Glomerular visceral epithelial cell (primary cell): Measurements from ENCODE around the gene RGS7.
"Not testable (repeated sequence)": the region's sequence is repeated elsewhere in the genome, so short reads cannot be mapped to it uniquely, and the experiment has no call there.

Source experiments
- DNase-seq: peaks from one replicate; pipeline ENCODE4 v3.0.0-alpha.2; 2016; ENCODE audit errors: extremely low spot score

RGS7 gene

GRCh38 chr1:241140670-241141069, 216.3 kb downstream of the RGS7 start:
- no peak for DNase-seq

GRCh38 chr1:241139047-241139446, 218.0 kb downstream of the RGS7 start:
- no peak for DNase-seq

GRCh38 chr1:241138248-241138647, 218.8 kb downstream of the RGS7 start:
- no peak for DNase-seq

- DNase-seq = no peak
Measured at GRCh38 chr1:241136389-241136788, 220.6 kb downstream of the RGS7 start.

GRCh38 chr1:241131636-241132194, 225.3 kb downstream of the RGS7 start:
- DNase-seq = no peak

GRCh38 chr1:241130881-241131280, 226.1 kb downstream of the RGS7 start:
- DNase-seq = no peak

- DNase-seq = no peak
Measured at GRCh38 chr1:241129207-241129960, 227.6 kb downstream of the RGS7 start.

- no peak for DNase-seq
Measured at GRCh38 chr1:241125286-241125685, 231.7 kb downstream of the RGS7 start.

- no peak for DNase-seq
Measured at GRCh38 chr1:241118049-241118448, 239.0 kb downstream of the RGS7 start.

GRCh38 chr1:241115784-241116183, 241.2 kb downstream of the RGS7 start:
- no peak for DNase-seq

- DNase-seq = no peak
Measured at GRCh38 chr1:241114699-241115233, 242.2 kb downstream of the RGS7 start.

- DNase-seq = no peak
Measured at GRCh38 chr1:241113557-241113956, 243.4 kb downstream of the RGS7 start.

GRCh38 chr1:241109039-241109438, 248.0 kb downstream of the RGS7 start:
- DNase-seq = no peak

- DNase-seq = no peak
Measured at GRCh38 chr1:241105147-241105546, 251.9 kb downstream of the RGS7 start.

GRCh38 chr1:241102664-241103063, 254.3 kb downstream of the RGS7 start:
- no peak for DNase-seq

GRCh38 chr1:241101622-241102021, 255.4 kb downstream of the RGS7 start:
- DNase-seq = no peak

GRCh38 chr1:241097479-241097878, 259.5 kb downstream of the RGS7 start:
- DNase-seq = no peak

GRCh38 chr1:241096982-241097381, 260.0 kb downstream of the RGS7 start:
- no peak for DNase-seq

- DNase-seq = no peak
Measured at GRCh38 chr1:241095847-241096246, 261.2 kb downstream of the RGS7 start.

- DNase-seq = no peak
Measured at GRCh38 chr1:241090798-241091197, 266.2 kb downstream of the RGS7 start.

- DNase-seq = not testable (repeated sequence)
Measured at GRCh38 chr1:241089066-241089465, 267.9 kb downstream of the RGS7 start.

- not testable (repeated sequence) for DNase-seq
Measured at GRCh38 chr1:241088075-241088474, 268.9 kb downstream of the RGS7 start.

- DNase-seq = no peak
Measured at GRCh38 chr1:241086686-241087085, 270.3 kb downstream of the RGS7 start.
